Measurements from ENCODE around the gene CCDC88C. TPM values are rescaled to one million over a fixed set of nuclear protein-coding genes. Genes with fewer than 3 reads are reported as not detected.
A peak's percentile ranks its signal among the peaks of the same experiment; 100 is the strongest.

Gene CCDC88C
- total and polyA plus RNA-seq, 11 donors: 2.4 to 15.6 (median 4.8) TPM

DNA sequence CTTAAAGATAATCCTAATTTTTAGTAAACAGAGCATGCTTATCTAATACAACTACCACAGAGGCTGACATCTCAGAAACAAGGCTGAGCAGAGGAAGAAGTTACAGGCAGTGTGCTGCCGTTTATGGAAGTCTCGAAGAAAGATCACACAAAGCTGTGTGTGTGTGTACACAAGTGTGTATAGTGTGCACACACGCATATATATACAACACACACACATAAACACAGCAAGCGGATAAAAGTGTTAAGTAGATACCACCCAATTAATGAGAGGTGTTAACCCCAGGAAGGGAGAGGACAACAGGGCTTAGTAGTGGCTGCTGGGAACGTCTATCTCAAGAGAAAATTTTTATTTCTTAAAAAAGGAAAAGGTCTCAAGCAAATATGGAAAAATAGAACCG lies 15.3 kb downstream of the CCDC88C start:
- TF ChIP-seq POLR2A (IDR thresholded peaks at IDR 0.05): no peak
- TF ChIP-seq, protein P1, sequence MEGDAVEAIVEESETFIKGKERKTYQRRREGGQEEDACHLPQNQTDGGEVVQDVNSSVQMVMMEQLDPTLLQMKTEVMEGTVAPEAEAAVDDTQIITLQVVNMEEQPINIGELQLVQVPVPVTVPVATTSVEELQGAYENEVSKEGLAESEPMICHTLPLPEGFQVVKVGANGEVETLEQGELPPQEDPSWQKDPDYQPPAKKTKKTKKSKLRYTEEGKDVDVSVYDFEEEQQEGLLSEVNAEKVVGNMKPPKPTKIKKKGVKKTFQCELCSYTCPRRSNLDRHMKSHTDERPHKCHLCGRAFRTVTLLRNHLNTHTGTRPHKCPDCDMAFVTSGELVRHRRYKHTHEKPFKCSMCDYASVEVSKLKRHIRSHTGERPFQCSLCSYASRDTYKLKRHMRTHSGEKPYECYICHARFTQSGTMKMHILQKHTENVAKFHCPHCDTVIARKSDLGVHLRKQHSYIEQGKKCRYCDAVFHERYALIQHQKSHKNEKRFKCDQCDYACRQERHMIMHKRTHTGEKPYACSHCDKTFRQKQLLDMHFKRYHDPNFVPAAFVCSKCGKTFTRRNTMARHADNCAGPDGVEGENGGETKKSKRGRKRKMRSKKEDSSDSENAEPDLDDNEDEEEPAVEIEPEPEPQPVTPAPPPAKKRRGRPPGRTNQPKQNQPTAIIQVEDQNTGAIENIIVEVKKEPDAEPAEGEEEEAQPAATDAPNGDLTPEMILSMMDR (IDR thresholded peaks at IDR 0.05): no peak
- DNase-seq (no peak), ATAC-seq (peak in 1 of 4 donors; percentile 10)
- intact Hi-C loops (cut with DNase I): no loop called here
- H3K9me3 ChIP-seq: no peaks in the 10 kb centered on the region
- 43 to 57% (median 54%) methylated on average over 6 of the region's 6 CpGs for WGBS, 4 donors
- peak overlapping the region; percentile 4 to 76 (median 37) for H3K27ac ChIP-seq
- peak overlapping the region in 2 of 12 donors; percentile 3 to 25 for H3K4me3 ChIP-seq
- peaks cover 0 to 15% (median 0%) of the 10 kb centered on the region in 9 donors for H3K27me3 ChIP-seq
- H3K36me3 ChIP-seq: no peaks in the 10 kb centered on the region
- H3K4me1 ChIP-seq: peaks cover 0 to 86% (median 22%) of the 10 kb centered on the region in 12 donors

DNA sequence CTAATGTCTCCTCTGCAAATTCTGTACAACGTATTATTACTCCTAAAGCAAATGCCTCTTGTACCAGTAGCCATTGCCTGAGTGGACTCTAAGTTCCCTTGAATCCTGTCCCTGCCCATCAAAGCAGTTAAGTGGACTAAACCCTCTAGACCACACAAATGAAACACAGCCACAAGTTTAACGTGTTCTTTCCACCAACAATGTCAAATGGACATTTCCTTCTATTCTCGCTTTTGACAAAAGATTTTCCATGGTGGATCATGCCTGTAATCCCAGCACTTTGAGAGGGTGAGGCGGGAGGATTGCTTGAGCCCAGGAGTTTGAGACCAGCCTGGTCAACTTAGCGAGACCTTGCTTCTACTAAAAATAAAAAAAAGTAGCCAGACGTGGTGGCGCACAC lies 15.9 kb downstream of the CCDC88C start:
- Histone ChIP-seq H3K4me3 (peak overlapping the region in 1 of 12 donors; percentile 19), H3K9me3 (no peaks in the 10 kb centered on the region), H3K27ac (peak overlapping the region in 5 of 12 donors; percentile 13 to 76 (median 57)), H3K36me3 (no peaks in the 10 kb centered on the region), H3K4me1 (peaks cover 0 to 92% (median 28%) of the 10 kb centered on the region in 12 donors), H3K27me3 (peaks cover 0 to 17% (median 0%) of the 10 kb centered on the region in 9 donors)
- intact Hi-C loops (cut with DNase I): no loop called here
- DNase-seq: no peak
- TF ChIP-seq POLR2A (IDR thresholded peaks at IDR 0.05): no peak
- TF ChIP-seq, protein P1 (IDR thresholded peaks at IDR 0.05): no peak
- 84 to 89% (median 88%) methylated on average over 7 of the region's 7 CpGs for WGBS, 4 donors
- no peak for ATAC-seq

DNA sequence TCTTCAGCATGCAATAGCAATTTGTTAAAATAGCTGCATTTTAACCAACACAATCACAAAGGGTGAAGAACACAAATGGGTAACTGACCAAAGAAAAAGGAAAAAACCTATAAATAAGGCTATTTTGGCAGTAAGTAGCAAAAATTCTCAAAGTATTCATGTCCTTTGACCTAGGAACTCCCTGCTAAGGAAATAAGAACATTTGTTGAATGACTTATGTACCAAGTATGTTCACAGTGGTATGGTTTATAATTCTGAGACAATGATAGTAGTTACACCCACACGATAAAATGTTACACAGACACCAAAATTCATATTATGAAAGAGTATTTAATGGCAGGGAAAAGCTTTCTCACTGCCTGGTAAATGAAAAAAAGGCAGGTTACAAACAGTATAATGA lies 16.9 kb downstream of the CCDC88C start:
- Histone ChIP-seq H3K36me3 (no peaks in the 10 kb centered on the region), H3K4me1 (peaks cover 0 to 93% (median 29%) of the 10 kb centered on the region in 12 donors), H3K27me3 (peaks cover 0 to 18% (median 0%) of the 10 kb centered on the region in 9 donors), H3K9me3 (no peaks in the 10 kb centered on the region), H3K27ac (peak overlapping the region in 9 of 12 donors; percentile 11 to 78 (median 38)), H3K4me3 (peak overlapping the region in 1 of 12 donors; percentile 50)
- no peak for ATAC-seq
- intact Hi-C loops (cut with DNase I): no loop called here
- TF ChIP-seq POLR2A (IDR thresholded peaks at IDR 0.05): no peak
- TF ChIP-seq, protein P1 (IDR thresholded peaks at IDR 0.05): no peak
- DNase-seq: no peak
- WGBS, 4 donors: 57 to 74% (median 60%) methylated on average over 1 of the region's 1 CpG

DNA sequence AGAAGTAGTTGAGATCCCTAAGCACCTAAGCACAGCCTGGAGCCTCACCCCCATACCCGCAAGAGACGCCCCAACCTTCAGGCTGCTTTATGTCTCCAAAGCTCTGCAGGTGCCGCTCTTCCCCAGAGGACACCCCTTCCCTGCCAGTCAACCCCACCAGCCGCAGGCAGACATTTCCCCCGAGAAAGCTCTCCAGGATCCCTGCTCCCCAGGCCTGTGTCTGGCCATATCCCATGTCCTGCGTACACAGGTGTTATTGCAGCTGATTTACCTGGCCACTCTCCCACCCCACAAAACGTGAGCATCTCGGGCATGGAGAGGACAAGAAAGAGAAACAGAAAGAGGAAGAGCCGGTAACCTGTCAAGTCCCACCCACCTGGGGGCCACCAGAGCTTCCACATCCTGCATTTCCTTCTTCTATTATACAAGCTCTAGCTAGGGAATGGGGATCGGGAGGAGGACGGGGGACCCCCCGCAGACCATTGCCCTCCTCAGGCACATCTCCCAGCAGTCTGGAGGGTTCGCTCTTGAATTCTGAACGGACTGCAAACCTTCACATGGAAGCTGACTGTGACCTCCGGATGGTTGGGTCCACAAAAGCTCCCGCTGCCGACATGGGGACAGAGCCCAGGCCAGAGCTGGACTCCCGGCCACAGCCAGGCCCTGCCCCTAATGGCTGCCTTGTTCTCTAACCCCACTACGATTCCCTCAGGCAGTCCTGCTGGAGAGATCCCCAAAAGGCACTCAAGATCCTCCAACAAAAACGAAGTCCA lies 17.6 kb downstream of the CCDC88C start:
- H3K36me3 ChIP-seq: no peaks in the 10 kb centered on the region
- no peak for DNase-seq
- WGBS, 4 donors: 58 to 66% (median 60%) methylated on average over 20 of the region's 20 CpGs
- peak overlapping the region in 9 of 12 donors; percentile 11 to 78 (median 38) for H3K27ac ChIP-seq
- H3K4me3 ChIP-seq: peak overlapping the region in 5 of 12 donors; percentile 5 to 50 (median 17)
- intact Hi-C loops (cut with DNase I): no loop called here
- TF ChIP-seq, protein P1 (IDR thresholded peaks at IDR 0.05): no peak
- no peak for TF ChIP-seq POLR2A (IDR thresholded peaks at IDR 0.05)
- H3K27me3 ChIP-seq: peaks cover 0 to 24% (median 0%) of the 10 kb centered on the region in 9 donors
- no peaks in the 10 kb centered on the region for H3K9me3 ChIP-seq
- ATAC-seq: no peak
- peaks cover 0 to 93% (median 29%) of the 10 kb centered on the region in 12 donors for H3K4me1 ChIP-seq
